HepG2 (cell line): ENCODE results near the gene SFR1. TPM values are rescaled to one million over a fixed set of nuclear protein-coding genes. Genes with fewer than 3 reads are reported as not detected.

Experiments used
- ATAC-seq: fragments of 200-7000 bp; cut with Tn5 transposase; 3 replicates; pipeline ENCODE4 v1.9.1; 2020; ENCODE audit warnings: mild to moderate bottlenecking, moderate library complexity
- BruUV-seq: library from RNA; stranded (reverse); fragments of 400-500 nt; replicated peaks from 2 replicates; lab custom pipeline; 2021; lab: Mats Ljungman, UMichigan
- CTCF ChIA-PET: fragments of 300-600 bp; formaldehyde crosslinking; extraction: SDS; loops from one replicate; lab custom pipeline; 2021; ENCODE audit warnings: low total read pairs, inconsistent platforms, low intra/inter-chr PET ratio; lab: Yijun Ruan, JAX
- POLR2A ChIA-PET: fragments of 350-600 bp; sonication (Branson Sonifier 250); formaldehyde crosslinking; loops from one replicate; lab custom pipeline; 2020; ENCODE audit warnings: antibody characterized with exemption, inconsistent platforms; lab: Yijun Ruan, JAX
- DNase-seq: peaks from one replicate; pipeline ENCODE4 v3.0.0-alpha.2; 2015; ENCODE audit warnings: low spot score
- FAIRE-seq: peaks from 3 replicates; lab custom pipeline; 2011; peaks lifted over from hg19 to GRCh38; lab: Jason Lieb, UNC
- H2AFZ ChIP-seq: one replicate; pipeline ENCODE4 v1.6.1; 2011; ENCODE audit warnings: low read length, inconsistent platforms
- H3K27ac ChIP-seq: fragments of 300-600 bp; 3 replicates; pipeline ENCODE4 v1.8.0; 2011; ENCODE audit warnings: mixed run types, mild to moderate bottlenecking, mixed read lengths, low read length, inconsistent platforms; ENCODE audit not compliant: insufficient read depth; ENCODE audit errors: extremely low read length
- H3K27me3 ChIP-seq, 2 experiments: fragments of 200-600 bp in 1 of 2; 2 replicates in 1 of 2; 3 replicates in 1 of 2; pipeline versions ENCODE4 v1.6.0 to v1.8.0; 2011; ENCODE audit warnings: low read length in 2 of 2, mild to moderate bottlenecking in 2 of 2, moderate library complexity in 2 of 2, inconsistent platforms in 1 of 2; ENCODE audit not compliant: insufficient read depth in 2 of 2, control insufficient read depth in 1 of 2
- H3K36me3 ChIP-seq, 2 experiments: fragments of 200-600 bp in 1 of 2; replicated peaks in 1 of 2; 2 replicates in 1 of 2; 3 replicates in 1 of 2; pipeline versions ENCODE4 v1.5.1 to v1.8.0; 2011; ENCODE audit warnings: low read length in 2 of 2, inconsistent platforms in 1 of 2; ENCODE audit not compliant: insufficient read depth in 2 of 2, control insufficient read depth in 1 of 2
- H3K4me1 ChIP-seq: 2 replicates; pipeline ENCODE4 v1.5.1; 2012; ENCODE audit warnings: low read length, inconsistent platforms; ENCODE audit not compliant: insufficient read depth
- H3K4me2 ChIP-seq: 2 replicates; pipeline ENCODE4 v1.6.0; 2011; ENCODE audit warnings: low read depth, low read length, inconsistent platforms
- H3K4me3 ChIP-seq, 3 experiments: fragments of 200-600 bp in 1 of 3; sonication (generic), shearing (Covaris generic) in 1 of 3; replicated peaks in 1 of 3; 2 replicates each; pipeline ENCODE4 v1.5.1; 2011 to 2016; ENCODE audit warnings: low read length in 3 of 3, inconsistent platforms in 2 of 3, low read depth in 2 of 3, mild to moderate bottlenecking in 2 of 3, control low read depth in 1 of 3, mixed read lengths in 1 of 3; ENCODE audit not compliant: insufficient read depth in 1 of 3
- H3K79me2 ChIP-seq: one replicate; pipeline ENCODE4 v1.6.1; 2011; ENCODE audit warnings: low read length, inconsistent platforms; ENCODE audit not compliant: insufficient read depth
- H3K9ac ChIP-seq: 2 replicates; pipeline ENCODE4 v1.6.0; 2011; ENCODE audit warnings: mild to moderate bottlenecking, low read depth, low read length, inconsistent platforms; ENCODE audit not compliant: insufficient read depth
- H3K9me3 ChIP-seq: 2 replicates; pipeline ENCODE4 v1.5.1; 2012; ENCODE audit warnings: mild to moderate bottlenecking, low read length
- H4K20me1 ChIP-seq: 2 replicates; pipeline ENCODE4 v1.6.0; 2011; ENCODE audit warnings: inconsistent platforms, mild to moderate bottlenecking, low read length, moderate library complexity; ENCODE audit not compliant: insufficient read depth
- IKZF4 ChIP-seq: sonication (generic); formaldehyde crosslinking; IDR thresholded peaks from 2 replicates; pipeline ENCODE4 v1.5.1; 2020; ENCODE audit warnings: borderline replicate concordance, mild to moderate bottlenecking, low read depth, missing genetic modification reagents; ENCODE audit errors: not compliant biosample characterization
- MIER3 ChIP-seq: IDR thresholded peaks from 2 replicates; pipeline ENCODE4 v1.6.1; 2016; ENCODE audit warnings: missing compliant biosample characterization, borderline replicate concordance
- PAWR ChIP-seq: sonication (generic); formaldehyde crosslinking; IDR thresholded peaks from 2 replicates; pipeline ENCODE4 v1.4.0; 2020; ENCODE audit warnings: missing genetic modification reagents, mild to moderate bottlenecking, borderline replicate concordance
- POGZ ChIP-seq: sonication (generic); formaldehyde crosslinking; IDR thresholded peaks from 2 replicates; pipeline ENCODE4 v1.4.0; 2020; ENCODE audit warnings: mild to moderate bottlenecking, missing genetic modification reagents
- RELA ChIP-seq: sonication (generic); formaldehyde crosslinking; IDR thresholded peaks from 2 replicates; pipeline ENCODE4 v1.4.0; 2020; ENCODE audit warnings: missing genetic modification reagents
- TBP ChIP-seq: sonication (generic); formaldehyde crosslinking; IDR thresholded peaks from 2 replicates; pipeline ENCODE4 v1.5.0; 2020; ENCODE audit warnings: missing genetic modification reagents
- ZEB1 ChIP-seq: IDR thresholded peaks from 2 replicates; pipeline ENCODE4 v1.6.1; 2012; ENCODE audit warnings: mild to moderate bottlenecking, low read depth, inconsistent platforms; ENCODE audit not compliant: insufficient replicate concordance
- ZSCAN20 ChIP-seq: sonication (generic); formaldehyde crosslinking; IDR thresholded peaks from 2 replicates; pipeline ENCODE4 v1.4.0; 2020; ENCODE audit warnings: missing genetic modification reagents, mild to moderate bottlenecking, borderline replicate concordance
- WGBS: methylation state at CpG from one replicate; pipeline ENCODE4 v1.1.6; 2017; ENCODE audit warnings: low lambda C conversion rate; 5-methylcytosine and 5-hydroxymethylcytosine counted together
- in situ Hi-C: cut with HindIII; loops from 2 replicates; pipeline ENCODE4 v1.10.0; 2017; ENCODE audit warnings: low pct_unique_long_range_greater_than_20kb; ENCODE audit not compliant: extremely low pct_ligation_motif_present
- intact Hi-C: fragments of 100-400 bp; cut with micrococcal nuclease; formaldehyde crosslinking; loops from one replicate; pipeline ENCODE4 v1.10.0; 2022; ENCODE audit not compliant: unreplicated experiment
- polyA plus RNA-seq, 8 experiments: library from polyadenylated mRNA; depleted of rRNA in 3 of 8; stranded (reverse) in 7 of 8; unstranded in 1 of 8; fragments of >200 nt; fragmentation: Illumina TruSeq in 4 of 8; extraction: Trizol in 4 of 8; gene quantifications; 2 replicates each; pipeline versions ENCODE4 v1.2.1 to v1.2.3, GENCODE V29; 2011 to 2016; ENCODE audit warnings: low read depth in 4 of 8, missing spikeins in 1 of 8, mixed read lengths in 1 of 8; ENCODE audit not compliant: insufficient read depth in 1 of 8
- total RNA-seq, 5 experiments: library from RNA; depleted of rRNA; stranded (reverse); fragments of >200 nt; fragmentation: Illumina TruSeq; extraction: Trizol; gene quantifications; 2 replicates each; pipeline ENCODE4 v1.2.3, GENCODE V29; 2016; ENCODE audit warnings: low read depth in 1 of 5
- TF ChIP-seq, protein P1 (sequence below): sonication (generic); formaldehyde crosslinking; IDR thresholded peaks from 2 replicates; pipeline ENCODE4 v1.5.1; 2020; ENCODE audit warnings: mild to moderate bottlenecking, missing genetic modification reagents
- TF ChIP-seq, protein P2 (sequence below): sonication (generic); formaldehyde crosslinking; IDR thresholded peaks from 2 replicates; pipeline ENCODE4 v1.5.0; 2020; ENCODE audit warnings: missing genetic modification reagents, mild to moderate bottlenecking, borderline replicate concordance

SFR1 gene
- total and polyA plus RNA-seq, 2 of the 13 experiments (the other 11 are each of a cell fraction or from before 2014, with no cell fraction given): 2.2 to 6.1 TPM

DNA sequence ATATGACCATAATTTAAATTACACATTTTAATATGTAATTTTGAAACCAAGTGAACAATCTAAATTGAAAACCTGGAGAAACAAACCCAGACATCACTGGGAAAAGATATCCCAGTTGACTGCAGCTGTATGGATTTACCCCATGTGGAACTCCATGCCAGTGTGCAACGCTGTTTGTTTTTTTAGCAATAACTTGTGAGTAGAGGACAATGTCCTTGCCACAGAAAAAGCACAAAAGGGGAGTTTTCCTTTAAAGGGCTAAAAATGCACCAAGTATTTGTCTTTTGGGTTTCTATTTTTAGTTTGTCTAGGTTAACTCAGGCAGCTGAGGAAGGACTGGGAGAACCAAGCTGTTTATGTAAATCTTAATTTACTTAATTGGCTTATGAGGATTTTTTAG is 21.2 kb upstream of the SFR1 start:
- H3K9ac ChIP-seq: no peak overlapping the region
- TF ChIP-seq, protein P1, sequence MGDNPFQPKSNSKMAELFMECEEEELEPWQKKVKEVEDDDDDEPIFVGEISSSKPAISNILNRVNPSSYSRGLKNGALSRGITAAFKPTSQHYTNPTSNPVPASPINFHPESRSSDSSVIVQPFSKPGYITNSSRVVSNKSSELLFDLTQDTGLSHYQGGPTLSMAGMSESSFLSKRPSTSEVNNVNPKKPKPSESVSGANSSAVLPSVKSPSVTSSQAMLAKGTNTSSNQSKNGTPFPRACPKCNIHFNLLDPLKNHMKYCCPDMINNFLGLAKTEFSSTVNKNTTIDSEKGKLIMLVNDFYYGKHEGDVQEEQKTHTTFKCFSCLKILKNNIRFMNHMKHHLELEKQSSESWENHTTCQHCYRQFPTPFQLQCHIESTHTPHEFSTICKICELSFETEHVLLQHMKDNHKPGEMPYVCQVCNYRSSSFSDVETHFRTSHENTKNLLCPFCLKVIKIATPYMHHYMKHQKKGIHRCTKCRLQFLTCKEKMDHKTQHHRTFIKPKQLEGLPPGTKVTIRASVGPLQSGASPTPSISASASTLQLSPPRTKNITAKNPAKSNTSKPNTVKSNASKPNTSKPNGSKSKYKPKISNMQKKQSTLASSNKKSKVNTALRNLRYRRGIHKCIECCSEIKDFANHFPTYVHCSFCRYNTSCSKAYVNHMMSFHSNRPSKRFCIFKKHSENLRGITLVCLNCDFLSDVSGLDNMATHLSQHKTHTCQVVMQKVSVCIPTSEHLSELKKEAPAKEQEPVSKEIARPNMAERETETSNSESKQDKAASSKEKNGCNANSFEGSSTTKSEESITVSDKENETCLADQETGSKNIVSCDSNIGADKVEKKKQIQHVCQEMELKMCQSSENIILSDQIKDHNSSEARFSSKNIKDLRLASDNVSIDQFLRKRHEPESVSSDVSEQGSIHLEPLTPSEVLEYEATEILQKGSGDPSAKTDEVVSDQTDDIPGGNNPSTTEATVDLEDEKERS: no peak
- TF ChIP-seq, protein P2, sequence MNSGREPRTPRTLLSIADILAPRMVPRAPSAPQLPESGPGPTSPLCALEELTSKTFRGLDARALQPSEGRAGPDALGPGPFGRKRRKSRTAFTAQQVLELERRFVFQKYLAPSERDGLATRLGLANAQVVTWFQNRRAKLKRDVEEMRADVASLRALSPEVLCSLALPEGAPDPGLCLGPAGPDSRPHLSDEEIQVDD (CRISPR knock-in tag): no peak
- TF ChIP-seq POGZ: no peak
- WGBS: 0% methylated on average over 1 of the region's 1 CpG
- no peak for FAIRE-seq
- ATAC-seq: no peak
- POLR2A ChIA-PET: no interaction called here
- intact Hi-C loops: no loop called here
- CTCF ChIA-PET: no interaction called here
- H3K4me1 ChIP-seq: no peaks in the 10 kb centered on the region
- peaks cover 9% of the 10 kb centered on the region for H3K9me3 ChIP-seq
- in situ Hi-C loops: no loop called here
- no peak overlapping the region for H3K4me2 ChIP-seq
- no peak overlapping the region for H3K27ac ChIP-seq
- no peaks in the 10 kb centered on the region; a peak in 2 of 5 replicates for H3K27me3 ChIP-seq
- no peaks in the 10 kb centered on the region for H3K79me2 ChIP-seq
- BruUV-seq: no TSS peak
- no peak overlapping the region for H2AFZ ChIP-seq
- H3K36me3 ChIP-seq: no peaks in the 10 kb centered on the region
- no peak overlapping the region for H3K4me3 ChIP-seq
- H4K20me1 ChIP-seq: no peaks in the 10 kb centered on the region
- DNase-seq: no peak

DNA sequence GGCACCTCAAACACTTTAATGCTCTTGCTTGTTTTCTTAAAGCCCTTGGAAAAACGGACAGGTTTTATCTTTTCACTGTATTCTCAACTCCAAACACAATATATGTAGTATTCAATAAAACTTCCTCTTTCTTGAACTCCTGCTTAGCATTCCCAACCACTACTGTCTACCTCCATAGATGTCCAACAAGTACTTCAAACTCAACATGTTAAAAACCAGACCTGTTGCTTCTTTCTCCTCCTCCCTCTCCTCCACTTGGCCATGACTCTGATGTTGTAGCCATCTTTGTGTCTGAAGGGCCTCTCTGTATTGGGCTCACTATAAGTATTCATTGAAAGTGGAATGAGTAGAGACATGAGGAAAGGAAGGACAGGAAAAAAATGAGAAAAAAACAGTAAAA is 20.1 kb upstream of the SFR1 start:
- Histone ChIP-seq H3K9ac (no peak overlapping the region), H3K4me2 (no peak overlapping the region), H3K27me3 (no peaks in the 10 kb centered on the region; a peak in 2 of 5 replicates), H3K9me3 (peaks cover 5% of the 10 kb centered on the region), H3K4me3 (no peak overlapping the region), H3K36me3 (no peaks in the 10 kb centered on the region), H2AFZ (no peak overlapping the region), H3K79me2 (no peaks in the 10 kb centered on the region), H3K4me1 (no peaks in the 10 kb centered on the region), H3K27ac (no peak overlapping the region), H4K20me1 (no peaks in the 10 kb centered on the region)
- DNase-seq: no peak
- 0% methylated on average over 1 of the region's 1 CpG for WGBS
- intact Hi-C loops (no loop called here), in situ Hi-C loops (no loop called here)
- ATAC-seq: no peak
- CTCF ChIA-PET: no interaction called here
- no TSS peak for BruUV-seq
- TF ChIP-seq ZEB1 (no peak), MIER3 (CRISPR knock-in tag) (no peak), TBP (CRISPR knock-in tag) (no peak), RELA (CRISPR knock-in tag) (no peak), PAWR (no peak), IKZF4 (no peak), ZSCAN20 (CRISPR knock-in tag) (no peak)
- POLR2A ChIA-PET: no interaction called here
- no peak for FAIRE-seq
